Immature natural killer cell (primary cell): ENCODE results near the gene AMFR. TPM values are rescaled to one million over a fixed set of nuclear protein-coding genes. Genes with fewer than 3 reads are reported as not detected.

ENCODE experiments used
- DNase-seq, 3 donors: peaks; one replicate each; pipeline ENCODE4 v3.0.0; 2022; ENCODE audit warnings: mixed read lengths in 1 of 3
- H3K27ac Mint-ChIP-seq, 6 donors: one replicate each; pipeline ENCODE4 v1.8.0; 2020; ENCODE audit warnings: mixed read lengths in 6 of 6, mild to moderate bottlenecking in 5 of 6, inconsistent platforms in 4 of 6, moderate library complexity in 3 of 6
- H3K27me3 Mint-ChIP-seq, 3 donors: one replicate each; pipeline ENCODE4 v1.8.0; 2020 to 2021; ENCODE audit warnings: low read depth in 3 of 3, mild to moderate bottlenecking in 3 of 3, mixed read lengths in 3 of 3, moderate library complexity in 3 of 3, inconsistent platforms in 1 of 3
- H3K36me3 Mint-ChIP-seq, 3 donors: one replicate each; pipeline ENCODE4 v1.8.0; 2020; ENCODE audit warnings: mixed read lengths in 3 of 3, inconsistent platforms in 2 of 3, mild to moderate bottlenecking in 2 of 3
- H3K4me1 Mint-ChIP-seq, 2 donors: one replicate each; pipeline ENCODE4 v1.8.0; 2020; ENCODE audit warnings: inconsistent platforms in 2 of 2, mild to moderate bottlenecking in 2 of 2, mixed read lengths in 2 of 2, moderate library complexity in 1 of 2
- H3K4me3 Mint-ChIP-seq, 5 donors: one replicate each; pipeline ENCODE4 v1.8.0; 2020; ENCODE audit warnings: mild to moderate bottlenecking in 5 of 5, mixed read lengths in 5 of 5, inconsistent platforms in 3 of 5, moderate library complexity in 3 of 5
- H3K9me3 Mint-ChIP-seq, 6 donors: one replicate each; pipeline ENCODE4 v1.8.0; 2020; ENCODE audit warnings: mild to moderate bottlenecking in 6 of 6, mixed read lengths in 6 of 6, inconsistent platforms in 4 of 6, moderate library complexity in 3 of 6
- polyA plus RNA-seq, 3 donors: library from polyadenylated mRNA; unstranded; fragments of 300-500 nt; fragmentation: Illumina TruSeq; gene quantifications; one replicate each; pipeline ENCODE4 v1.2.3, GENCODE V29; 2021

The AMFR gene
- polyA plus RNA-seq, 3 donors from 2014 or later, result 17.8 to 63.3 (median 40.3) TPM

GRCh38 chr16:56372013-56372634 lies 53.2 kb downstream of the AMFR start:
- no peaks in the 10 kb centered on the region for H3K27me3 Mint-ChIP-seq
- H3K36me3 Mint-ChIP-seq, result peaks cover 8 to 25% (median 12%) of the 10 kb centered on the region in 3 donors
- H3K4me3 Mint-ChIP-seq, result peak overlapping the region in 1 of 5 donors; percentile 18
- H3K27ac Mint-ChIP-seq, result no peak overlapping the region
- peaks cover 9 to 17% of the 10 kb centered on the region in 2 donors for H3K4me1 Mint-ChIP-seq
- H3K9me3 Mint-ChIP-seq, result no peaks in the 10 kb centered on the region
- DNase-seq, result no peak

GRCh38 chr16:56371660-56371937 lies 53.7 kb downstream of the AMFR start:
- H3K36me3 Mint-ChIP-seq, result peaks cover 8 to 25% (median 12%) of the 10 kb centered on the region in 3 donors
- H3K27me3 Mint-ChIP-seq, result no peaks in the 10 kb centered on the region
- H3K27ac Mint-ChIP-seq, result no peak overlapping the region
- peaks cover 9 to 17% of the 10 kb centered on the region in 2 donors for H3K4me1 Mint-ChIP-seq
- H3K4me3 Mint-ChIP-seq, result no peak overlapping the region
- DNase-seq, result no peak
- no peaks in the 10 kb centered on the region for H3K9me3 Mint-ChIP-seq

- H3K36me3 Mint-ChIP-seq, result peaks cover 8 to 25% (median 12%) of the 10 kb centered on the region in 3 donors
- no peak overlapping the region for H3K4me3 Mint-ChIP-seq
- no peaks in the 10 kb centered on the region for H3K27me3 Mint-ChIP-seq
- no peak overlapping the region for H3K27ac Mint-ChIP-seq
- DNase-seq, result no peak
- no peaks in the 10 kb centered on the region for H3K9me3 Mint-ChIP-seq
- H3K4me1 Mint-ChIP-seq, result peaks cover 9 to 17% of the 10 kb centered on the region in 2 donors
These were observed 54.3 kb downstream of the AMFR start for GRCh38 chr16:56370875-56371659.

GRCh38 chr16:56370185-56370874 lies 55.0 kb downstream of the AMFR start:
- Mint-ChIP-seq H3K9me3 (no peaks in the 10 kb centered on the region), H3K27me3 (peaks cover 0 to 1% (median 0%) of the 10 kb centered on the region in 3 donors), H3K36me3 (peaks cover 8 to 25% (median 12%) of the 10 kb centered on the region in 3 donors), H3K4me1 (peaks cover 9 to 15% of the 10 kb centered on the region in 2 donors), H3K27ac (peak overlapping the region in 1 of 6 donors; percentile 8), H3K4me3 (no peak overlapping the region)
- no peak for DNase-seq

GRCh38 chr16:56369202-56369601 lies 56.1 kb downstream of the AMFR start:
- no peak overlapping the region for H3K27ac Mint-ChIP-seq
- no peaks in the 10 kb centered on the region for H3K9me3 Mint-ChIP-seq
- peaks cover 9 to 12% of the 10 kb centered on the region in 2 donors for H3K4me1 Mint-ChIP-seq
- no peak for DNase-seq
- H3K4me3 Mint-ChIP-seq, result no peak overlapping the region
- peaks cover 0 to 1% (median 0%) of the 10 kb centered on the region in 3 donors for H3K27me3 Mint-ChIP-seq
- peaks cover 8 to 30% (median 12%) of the 10 kb centered on the region in 3 donors for H3K36me3 Mint-ChIP-seq

GRCh38 chr16:56368545-56368944 lies 56.8 kb downstream of the AMFR start:
- H3K27me3 Mint-ChIP-seq, result peaks cover 0 to 1% (median 0%) of the 10 kb centered on the region in 3 donors
- H3K9me3 Mint-ChIP-seq, result no peaks in the 10 kb centered on the region
- peaks cover 8 to 28% (median 11%) of the 10 kb centered on the region in 3 donors for H3K36me3 Mint-ChIP-seq
- no peak for DNase-seq
- no peak overlapping the region for H3K27ac Mint-ChIP-seq
- no peak overlapping the region for H3K4me3 Mint-ChIP-seq
- H3K4me1 Mint-ChIP-seq, result peaks cover 9 to 12% of the 10 kb centered on the region in 2 donors

- Mint-ChIP-seq H3K36me3 (peaks cover 10 to 28% (median 11%) of the 10 kb centered on the region in 3 donors), H3K4me3 (no peak overlapping the region), H3K4me1 (peaks cover 9 to 12% of the 10 kb centered on the region in 2 donors), H3K27ac (no peak overlapping the region), H3K27me3 (peaks cover 0 to 1% (median 0%) of the 10 kb centered on the region in 3 donors), H3K9me3 (no peaks in the 10 kb centered on the region)
- DNase-seq, result no peak
These were observed 57.6 kb downstream of the AMFR start for GRCh38 chr16:56367764-56368163.

GRCh38 chr16:56366945-56367344 lies 58.4 kb downstream of the AMFR start:
- H3K4me3 Mint-ChIP-seq, result no peak overlapping the region
- H3K9me3 Mint-ChIP-seq, result no peaks in the 10 kb centered on the region
- no peak for DNase-seq
- no peak overlapping the region for H3K27ac Mint-ChIP-seq
- H3K4me1 Mint-ChIP-seq, result peaks cover 1 to 3% of the 10 kb centered on the region in 2 donors
- peaks cover 0 to 3% (median under 1%) of the 10 kb centered on the region in 3 donors for H3K27me3 Mint-ChIP-seq
- peaks cover 15 to 29% (median 16%) of the 10 kb centered on the region in 3 donors for H3K36me3 Mint-ChIP-seq

- no peaks in the 10 kb centered on the region for H3K9me3 Mint-ChIP-seq
- peaks cover 0 to 3% (median 2%) of the 10 kb centered on the region in 3 donors for H3K27me3 Mint-ChIP-seq
- DNase-seq, result no peak
- peaks cover 0 to 5% of the 10 kb centered on the region in 2 donors for H3K4me1 Mint-ChIP-seq
- H3K4me3 Mint-ChIP-seq, result no peak overlapping the region
- H3K36me3 Mint-ChIP-seq, result peaks cover 15 to 33% (median 16%) of the 10 kb centered on the region in 3 donors
- no peak overlapping the region for H3K27ac Mint-ChIP-seq
These were observed 59.8 kb downstream of the AMFR start for GRCh38 chr16:56365552-56365951.

- no peak overlapping the region for H3K27ac Mint-ChIP-seq
These were observed 60.5 kb downstream of the AMFR start for GRCh38 chr16:56364865-56365264.

GRCh38 chr16:56363781-56364565 lies 61.4 kb downstream of the AMFR start:
- Mint-ChIP-seq H3K36me3 (peaks cover 15 to 34% (median 16%) of the 10 kb centered on the region in 3 donors), H3K4me1 (peaks cover 0 to 5% of the 10 kb centered on the region in 2 donors), H3K27me3 (peaks cover 2 to 3% (median 2%) of the 10 kb centered on the region in 3 donors), H3K4me3 (no peak overlapping the region), H3K27ac (no peak overlapping the region), H3K9me3 (no peaks in the 10 kb centered on the region)
- DNase-seq, result no peak

More at GRCh38 chr16:56364865-56365264, 60.5 kb downstream of the AMFR start:
- Mint-ChIP-seq H3K4me1 (peaks cover 0 to 5% of the 10 kb centered on the region in 2 donors), H3K27me3 (peaks cover 0 to 3% (median 2%) of the 10 kb centered on the region in 3 donors), H3K4me3 (no peak overlapping the region), H3K36me3 (peaks cover 15 to 36% (median 16%) of the 10 kb centered on the region in 3 donors), H3K9me3 (no peaks in the 10 kb centered on the region)
- no peak for DNase-seq

- no peak overlapping the region for H3K27ac Mint-ChIP-seq
- H3K9me3 Mint-ChIP-seq, result no peaks in the 10 kb centered on the region
- DNase-seq, result no peak
- H3K4me1 Mint-ChIP-seq, result peaks cover 0 to 5% of the 10 kb centered on the region in 2 donors
- peaks cover 2 to 3% (median 2%) of the 10 kb centered on the region in 3 donors for H3K27me3 Mint-ChIP-seq
- no peak overlapping the region for H3K4me3 Mint-ChIP-seq
- H3K36me3 Mint-ChIP-seq, result peaks cover 13 to 27% (median 16%) of the 10 kb centered on the region in 3 donors
These were observed 62.1 kb downstream of the AMFR start for GRCh38 chr16:56363181-56363716.

- Mint-ChIP-seq H3K36me3 (peaks cover 11 to 25% (median 14%) of the 10 kb centered on the region in 3 donors), H3K4me1 (peaks cover 3 to 7% of the 10 kb centered on the region in 2 donors), H3K27me3 (peaks cover 2 to 3% (median 2%) of the 10 kb centered on the region in 3 donors), H3K9me3 (no peaks in the 10 kb centered on the region), H3K4me3 (no peak overlapping the region), H3K27ac (peak overlapping the region in 1 of 6 donors; percentile 14)
- no peak for DNase-seq
These were observed 62.6 kb downstream of the AMFR start for GRCh38 chr16:56362706-56363105.
